Measurements from ENCODE around the gene HTR1D. TPM values are rescaled to one million over a fixed set of nuclear protein-coding genes. Genes with fewer than 3 reads are reported as not detected.
"Not testable (repeated sequence)": the region's sequence is repeated elsewhere in the genome, so short reads cannot be mapped to it uniquely, and the experiment has no call there.

Gene HTR1D
- total RNA-seq = not detected

DNA sequence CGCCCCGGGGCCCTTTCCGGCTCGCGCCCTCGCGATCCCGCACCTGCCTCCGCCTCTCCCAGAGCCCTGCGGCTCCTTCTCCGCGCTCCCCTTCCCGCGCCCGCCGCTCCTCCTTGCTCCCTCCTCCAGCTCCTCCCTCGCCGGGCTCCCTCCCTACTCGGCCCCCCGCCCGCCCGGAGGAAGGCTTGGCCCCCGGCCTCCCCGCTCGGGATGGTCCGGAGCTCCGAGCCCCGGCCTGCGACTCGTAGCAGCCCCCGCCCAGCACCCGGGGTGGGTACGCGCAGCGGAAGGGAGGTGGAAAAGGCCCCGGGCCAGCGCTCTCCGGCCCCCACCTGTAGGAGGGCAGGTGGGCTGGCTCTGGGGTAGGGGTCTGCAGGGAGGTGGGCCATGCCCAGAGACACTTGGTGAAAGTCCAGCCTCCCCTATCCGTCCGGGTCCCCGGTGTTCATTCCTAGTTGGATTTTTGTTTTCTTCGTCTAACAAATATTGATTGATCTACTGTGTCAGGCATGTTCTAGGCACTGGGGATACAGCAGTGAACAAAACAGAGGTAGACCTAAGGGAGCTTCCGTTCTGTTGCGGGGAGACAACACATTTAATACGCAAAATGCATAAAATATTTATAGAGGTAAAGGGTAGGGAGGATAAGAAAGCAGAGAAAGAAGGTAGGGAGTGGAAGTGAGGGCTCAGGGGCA lies at the start of gene HTR1D:
Gene HTR1D, minus strand, starts transcription at position 82 of the 695 bp plus-strand sequence. CDS start 23,283 bp downstream, outside the sequence.
- peak within 1 kb of the TSS; percentile 62 for H3K4me3 ChIP-seq
- peaks cover 9% of the 10 kb centered on the region for H3K27me3 ChIP-seq (replicated peaks; ENCODE audit: insufficient read depth)
- H3K36me3 ChIP-seq = no peaks in the 10 kb centered on the region
- no peak for TF ChIP-seq CTCF (IDR thresholded peaks at IDR 0.05)
- H3K4me1 ChIP-seq (ENCODE audit: control insufficient read depth in 1 of 2, low read depth in 2 of 2) = peaks cover 3 to 13% of the 10 kb centered on the region in 2 donors
- H3K27ac ChIP-seq = no peak within 1 kb of the TSS
- no peak for DNase-seq (ENCODE audit: low spot score)
- H3K9me3 ChIP-seq = no peaks in the 10 kb centered on the region
- no peak for ATAC-seq (ENCODE audit: insufficient number of reproducible peaks, low FRiP score, low read depth)

DNA sequence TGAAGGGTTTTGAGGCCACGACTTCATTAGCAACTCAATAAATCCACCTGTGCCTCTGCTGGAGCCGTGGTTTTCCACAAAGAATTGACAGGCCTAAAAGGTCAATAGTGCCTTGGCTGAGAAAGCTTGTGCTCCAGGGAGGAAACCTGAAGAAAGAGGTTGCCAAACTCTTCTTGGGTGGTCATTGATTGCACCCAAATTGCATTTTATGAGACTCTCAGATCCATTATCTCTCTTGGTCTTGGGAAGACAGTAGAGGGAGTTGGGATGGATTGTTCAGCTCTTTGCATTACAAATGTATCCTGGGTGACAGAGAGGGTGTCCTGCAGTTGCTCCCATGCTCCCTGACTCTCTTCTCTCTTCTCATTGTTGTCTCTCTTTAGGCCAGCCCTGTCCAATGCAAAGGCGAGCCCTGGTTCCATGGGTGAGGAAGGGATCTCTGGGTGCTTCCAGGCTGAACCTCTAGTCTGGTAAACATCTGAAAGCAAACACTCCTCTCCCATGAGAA lies 46.1 kb upstream of the HTR1D start:
- Histone ChIP-seq H3K9me3 (no peaks in the 10 kb centered on the region), H3K4me3 (no peak overlapping the region), H3K27me3 (replicated peaks; ENCODE audit: insufficient read depth) (no peaks in the 10 kb centered on the region), H3K4me1 (ENCODE audit: control insufficient read depth in 1 of 2, low read depth in 2 of 2) (no peaks in the 10 kb centered on the region), H3K27ac (no peak overlapping the region), H3K36me3 (no peaks in the 10 kb centered on the region)
- no peak for ATAC-seq (ENCODE audit: insufficient number of reproducible peaks, low FRiP score, low read depth)
- TF ChIP-seq CTCF (IDR thresholded peaks at IDR 0.05) = no peak
- DNase-seq (ENCODE audit: low spot score) = no peak

DNA sequence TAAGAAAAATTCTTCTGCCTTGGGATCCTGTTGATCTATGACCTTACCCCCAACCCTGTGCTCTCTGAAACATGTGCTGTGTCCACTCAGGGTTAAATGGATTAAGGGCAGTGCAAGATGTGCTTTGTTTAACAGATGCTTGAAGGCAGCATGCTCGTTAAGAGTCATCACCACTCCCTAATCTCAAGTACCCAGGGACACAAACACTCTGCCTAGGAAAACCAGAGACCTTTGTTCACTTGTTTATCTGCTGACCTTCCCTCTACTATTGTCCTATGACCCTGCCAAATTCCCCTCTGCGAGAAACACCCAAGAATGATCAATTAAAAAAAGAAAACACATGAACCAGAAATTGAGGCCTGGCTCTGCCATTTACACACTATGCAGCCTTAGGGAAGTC lies 40.8 kb upstream of the HTR1D start:
- not testable (repeated sequence) for H3K4me1 ChIP-seq (ENCODE audit: control insufficient read depth in 1 of 2, low read depth in 2 of 2); H3K36me3 ChIP-seq; H3K27me3 ChIP-seq (replicated peaks; ENCODE audit: insufficient read depth); DNase-seq (ENCODE audit: low spot score); H3K9me3 ChIP-seq; H3K4me3 ChIP-seq; H3K27ac ChIP-seq; ATAC-seq (ENCODE audit: insufficient number of reproducible peaks, low FRiP score, low read depth)

GRCh38 chr1:23257371-23257770 lies 40.1 kb upstream of the HTR1D start:
- H3K4me3 ChIP-seq; DNase-seq (ENCODE audit: low spot score); H3K9me3 ChIP-seq; H3K36me3 ChIP-seq; H3K27ac ChIP-seq; H3K27me3 ChIP-seq (replicated peaks; ENCODE audit: insufficient read depth); ATAC-seq (ENCODE audit: insufficient number of reproducible peaks, low FRiP score, low read depth); H3K4me1 ChIP-seq (ENCODE audit: control insufficient read depth in 1 of 2, low read depth in 2 of 2): not testable (repeated sequence)

GRCh38 chr1:23254584-23254983 lies 37.3 kb upstream of the HTR1D start:
- Histone ChIP-seq H3K36me3 (no peaks in the 10 kb centered on the region), H3K27me3 (replicated peaks; ENCODE audit: insufficient read depth) (no peaks in the 10 kb centered on the region), H3K9me3 (no peaks in the 10 kb centered on the region), H3K4me1 (ENCODE audit: control insufficient read depth in 1 of 2, low read depth in 2 of 2) (no peaks in the 10 kb centered on the region), H3K27ac (no peak overlapping the region), H3K4me3 (no peak overlapping the region)
- no peak for TF ChIP-seq CTCF (IDR thresholded peaks at IDR 0.05)
- ATAC-seq (ENCODE audit: insufficient number of reproducible peaks, low FRiP score, low read depth) (no peak), DNase-seq (ENCODE audit: low spot score) (no peak)

GRCh38 chr1:23251812-23252211 lies 34.5 kb upstream of the HTR1D start:
- Histone ChIP-seq H3K4me1 (ENCODE audit: control insufficient read depth in 1 of 2, low read depth in 2 of 2) (no peaks in the 10 kb centered on the region), H3K4me3 (no peak overlapping the region), H3K27me3 (replicated peaks; ENCODE audit: insufficient read depth) (no peaks in the 10 kb centered on the region), H3K9me3 (no peaks in the 10 kb centered on the region), H3K36me3 (no peaks in the 10 kb centered on the region), H3K27ac (no peak overlapping the region)
- no peak for TF ChIP-seq CTCF (IDR thresholded peaks at IDR 0.05)
- no peak for DNase-seq (ENCODE audit: low spot score)
- ATAC-seq (ENCODE audit: insufficient number of reproducible peaks, low FRiP score, low read depth) = no peak

Data from thoracic aorta (tissue), 2 donors.